Mesenchymal stem cell (in vitro differentiated cells and primary cell): ENCODE results near the gene HECTD4.

Experiments used
- DNase-seq: peaks from one replicate; pipeline ENCODE4 v3.0.0-alpha.2; 2013
- H2AFZ ChIP-seq: one replicate; pipeline ENCODE4 v1.6.1; 2013; ENCODE audit warnings: low read depth, mild to moderate bottlenecking, control low read depth, inconsistent platforms, low read length, moderate library complexity
- H2AK5ac ChIP-seq: 2 replicates; pipeline ENCODE4 v1.6.1; 2013; ENCODE audit warnings: low read length, moderate library complexity, mild to moderate bottlenecking, inconsistent platforms; ENCODE audit not compliant: severe bottlenecking
- H2BK120ac ChIP-seq: one replicate; pipeline ENCODE4 v1.6.1; 2013; ENCODE audit warnings: low read depth, mild to moderate bottlenecking, inconsistent platforms, low read length, moderate library complexity
- H2BK12ac ChIP-seq, 2 experiments: one replicate each; pipeline ENCODE4 v1.6.1; 2013; ENCODE audit warnings: inconsistent platforms in 2 of 2, low read length in 2 of 2, mild to moderate bottlenecking in 2 of 2, moderate library complexity in 2 of 2, control low read depth in 1 of 2
- H2BK15ac ChIP-seq: one replicate; pipeline ENCODE4 v1.6.1; 2013; ENCODE audit warnings: mild to moderate bottlenecking, low read depth, inconsistent platforms; ENCODE audit not compliant: poor library complexity, severe bottlenecking
- H2BK5ac ChIP-seq: 2 replicates; pipeline ENCODE4 v1.6.1; 2013; ENCODE audit warnings: low read depth, mild to moderate bottlenecking, low read length, control low read depth, inconsistent platforms; ENCODE audit not compliant: poor library complexity, severe bottlenecking
- H3K14ac ChIP-seq, 2 experiments: one replicate each; pipeline ENCODE4 v1.6.1; 2013; ENCODE audit warnings: inconsistent platforms in 2 of 2, low read length in 2 of 2, control low read depth in 1 of 2, mild to moderate bottlenecking in 1 of 2, moderate library complexity in 1 of 2
- H3K18ac ChIP-seq, 2 experiments: one replicate each; pipeline ENCODE4 v1.6.1; 2013; ENCODE audit warnings: inconsistent platforms in 2 of 2, low read length in 2 of 2, control low read depth in 1 of 2, low read depth in 1 of 2, mild to moderate bottlenecking in 1 of 2
- H3K23ac ChIP-seq, 2 experiments: one replicate each; pipeline ENCODE4 v1.6.1; 2013; ENCODE audit warnings: inconsistent platforms in 2 of 2, low read length in 2 of 2, mild to moderate bottlenecking in 2 of 2, moderate library complexity in 2 of 2, control low read depth in 1 of 2
- H3K27ac ChIP-seq: 2 replicates; pipeline ENCODE4 v1.5.1; 2013; ENCODE audit warnings: mild to moderate bottlenecking, moderate library complexity, low read length, control low read depth, inconsistent platforms; ENCODE audit not compliant: poor library complexity, severe bottlenecking
- H3K27me3 ChIP-seq, 2 experiments: 2 replicates each; pipeline versions ENCODE4 v1.6.1 to v1.7.0; 2013; ENCODE audit warnings: low read length in 2 of 2, mild to moderate bottlenecking in 2 of 2, moderate library complexity in 2 of 2, control low read depth in 1 of 2, inconsistent platforms in 1 of 2; ENCODE audit not compliant: control insufficient read depth in 1 of 2, insufficient read depth in 1 of 2
- H3K36me3 ChIP-seq, 2 experiments: 2 replicates each; pipeline versions ENCODE4 v1.6.1 to v1.7.0; 2013; ENCODE audit warnings: low read length in 2 of 2, control low read depth in 1 of 2, inconsistent platforms in 1 of 2, low read depth in 1 of 2, mild to moderate bottlenecking in 1 of 2; ENCODE audit not compliant: insufficient read depth in 2 of 2, control insufficient read depth in 1 of 2
- H3K4ac ChIP-seq, 2 experiments: one replicate each; pipeline ENCODE4 v1.6.1; 2013; ENCODE audit warnings: inconsistent platforms in 2 of 2, low read length in 2 of 2, mild to moderate bottlenecking in 2 of 2, moderate library complexity in 2 of 2, control low read depth in 1 of 2, low read depth in 1 of 2
- H3K4me1 ChIP-seq: 2 replicates; pipeline ENCODE4 v1.6.1; 2013; ENCODE audit warnings: low read depth, low read length, control low read depth; ENCODE audit not compliant: control insufficient read depth, insufficient read depth
- H3K4me2 ChIP-seq: 2 replicates; pipeline ENCODE4 v1.6.1; 2013; ENCODE audit warnings: low read length, mild to moderate bottlenecking, inconsistent platforms; ENCODE audit not compliant: poor library complexity, severe bottlenecking
- H3K4me3 ChIP-seq, 2 experiments: 2 replicates each; pipeline versions ENCODE4 v1.5.1 to v1.7.0; 2013; ENCODE audit warnings: low read length in 2 of 2, mild to moderate bottlenecking in 2 of 2, control low read depth in 1 of 2, low read depth in 1 of 2; ENCODE audit not compliant: insufficient read depth in 1 of 2
- H3K79me1 ChIP-seq: replicated peaks from 2 replicates; pipeline ENCODE4 v1.6.1; 2013; ENCODE audit warnings: mild to moderate bottlenecking, control low read depth, low read length, inconsistent platforms; ENCODE audit not compliant: poor library complexity, severe bottlenecking
- H3K9ac ChIP-seq: 2 replicates; pipeline ENCODE4 v1.7.0; 2013; ENCODE audit warnings: mild to moderate bottlenecking, low read length, moderate library complexity
- H3K9me3 ChIP-seq: 2 replicates; pipeline ENCODE4 v1.7.0; 2013; ENCODE audit warnings: mild to moderate bottlenecking, low read length; ENCODE audit not compliant: control insufficient read depth
- H4K8ac ChIP-seq: one replicate; pipeline ENCODE4 v1.6.1; 2013; ENCODE audit warnings: inconsistent platforms, mild to moderate bottlenecking, low read length, moderate library complexity
- H4K91ac ChIP-seq: one replicate; pipeline ENCODE4 v1.6.1; 2013; ENCODE audit warnings: mild to moderate bottlenecking, low read length, inconsistent platforms
- WGBS: methylation state at CpG from one replicate; pipeline ENCODE4 v1.1.7; 2013; ENCODE audit warnings: mixed read lengths; 5-methylcytosine and 5-hydroxymethylcytosine counted together

HECTD4 gene

DNA sequence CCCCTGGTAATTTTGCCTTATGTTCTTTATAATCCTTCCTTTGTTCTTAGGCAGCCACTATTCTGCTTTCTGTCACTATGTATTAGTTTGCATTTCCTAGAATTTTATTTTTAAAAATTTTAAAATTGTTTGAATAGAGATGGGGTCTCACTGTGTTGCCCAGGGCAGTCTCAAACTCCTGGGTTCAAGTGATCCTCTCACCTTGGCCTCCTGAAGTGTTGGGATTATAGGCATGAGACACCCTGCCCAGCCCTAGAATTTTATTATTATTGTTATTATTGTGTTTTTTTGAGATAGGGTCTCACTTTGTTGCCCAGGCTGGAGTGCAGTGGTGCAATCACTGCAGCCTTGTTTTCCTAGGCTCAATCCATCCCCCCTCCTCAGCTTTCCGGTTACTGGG is 39.1 kb upstream of the HECTD4 start:
- no peak overlapping the region for H4K8ac ChIP-seq
- WGBS, result 100% methylated on average over 1 of the region's 1 CpG
- H3K23ac ChIP-seq, result no peak overlapping the region
- no peak for DNase-seq
- no peak overlapping the region for H2BK15ac ChIP-seq
- H2BK12ac ChIP-seq, result no peak overlapping the region
- no peaks in the 10 kb centered on the region for H3K27me3 ChIP-seq
- no peak overlapping the region for H2AK5ac ChIP-seq
- no peak overlapping the region for H3K4ac ChIP-seq
- H3K27ac ChIP-seq, result no peak overlapping the region
- H3K9me3 ChIP-seq, result no peaks in the 10 kb centered on the region
- peaks cover 14% of the 10 kb centered on the region for H3K4me1 ChIP-seq
- H3K79me1 ChIP-seq, result peaks cover 10% of the 10 kb centered on the region
- no peak overlapping the region for H4K91ac ChIP-seq
- H3K18ac ChIP-seq, result no peak overlapping the region
- H3K9ac ChIP-seq, result no peak overlapping the region
- no peak overlapping the region for H3K4me3 ChIP-seq
- no peak overlapping the region for H3K14ac ChIP-seq
- no peak overlapping the region for H3K4me2 ChIP-seq
- H2AFZ ChIP-seq, result no peak overlapping the region
- no peaks in the 10 kb centered on the region for H3K36me3 ChIP-seq
- H2BK5ac ChIP-seq, result no peak overlapping the region
- no peak overlapping the region for H2BK120ac ChIP-seq

DNA sequence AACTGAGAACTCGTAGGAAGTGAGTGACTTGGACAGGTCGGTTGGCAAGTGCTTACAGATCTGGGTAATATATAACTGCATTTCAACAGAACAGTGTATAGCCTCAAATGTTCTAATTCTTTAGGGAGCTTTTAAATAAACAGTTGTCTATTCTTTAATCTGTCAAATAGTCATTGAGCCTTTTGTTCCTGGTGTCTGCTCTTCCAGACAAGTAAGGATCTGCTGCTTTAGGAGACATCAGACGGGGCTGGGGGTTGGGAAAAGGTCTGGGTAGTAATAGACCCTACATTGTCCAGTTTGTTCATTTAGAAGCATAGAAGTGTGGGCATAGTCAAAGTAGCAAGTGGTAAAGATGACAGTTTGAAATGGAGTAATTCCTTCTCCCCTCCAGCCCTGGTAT is 38.5 kb upstream of the HECTD4 start:
- H3K23ac ChIP-seq, result no peak overlapping the region
- H3K36me3 ChIP-seq, result no peaks in the 10 kb centered on the region
- no peak overlapping the region for H2AFZ ChIP-seq
- no peak overlapping the region for H3K14ac ChIP-seq
- peak overlapping the region; percentile 5 for H3K4me2 ChIP-seq
- WGBS, result 100% methylated on average over 1 of the region's 3 CpGs
- no peak overlapping the region for H3K4me3 ChIP-seq
- H2BK15ac ChIP-seq, result no peak overlapping the region
- H2BK5ac ChIP-seq, result no peak overlapping the region
- H3K4me1 ChIP-seq, result peaks cover 14% of the 10 kb centered on the region
- H3K79me1 ChIP-seq, result peaks cover 10% of the 10 kb centered on the region
- no peaks in the 10 kb centered on the region for H3K27me3 ChIP-seq
- no peak overlapping the region for H4K8ac ChIP-seq
- H2BK12ac ChIP-seq, result no peak overlapping the region
- H3K9ac ChIP-seq, result no peak overlapping the region
- no peak overlapping the region for H3K27ac ChIP-seq
- H2AK5ac ChIP-seq, result no peak overlapping the region
- no peaks in the 10 kb centered on the region for H3K9me3 ChIP-seq
- H4K91ac ChIP-seq, result no peak overlapping the region
- no peak overlapping the region for H3K4ac ChIP-seq
- DNase-seq, result no peak
- no peak overlapping the region for H3K18ac ChIP-seq
- H2BK120ac ChIP-seq, result no peak overlapping the region

DNA sequence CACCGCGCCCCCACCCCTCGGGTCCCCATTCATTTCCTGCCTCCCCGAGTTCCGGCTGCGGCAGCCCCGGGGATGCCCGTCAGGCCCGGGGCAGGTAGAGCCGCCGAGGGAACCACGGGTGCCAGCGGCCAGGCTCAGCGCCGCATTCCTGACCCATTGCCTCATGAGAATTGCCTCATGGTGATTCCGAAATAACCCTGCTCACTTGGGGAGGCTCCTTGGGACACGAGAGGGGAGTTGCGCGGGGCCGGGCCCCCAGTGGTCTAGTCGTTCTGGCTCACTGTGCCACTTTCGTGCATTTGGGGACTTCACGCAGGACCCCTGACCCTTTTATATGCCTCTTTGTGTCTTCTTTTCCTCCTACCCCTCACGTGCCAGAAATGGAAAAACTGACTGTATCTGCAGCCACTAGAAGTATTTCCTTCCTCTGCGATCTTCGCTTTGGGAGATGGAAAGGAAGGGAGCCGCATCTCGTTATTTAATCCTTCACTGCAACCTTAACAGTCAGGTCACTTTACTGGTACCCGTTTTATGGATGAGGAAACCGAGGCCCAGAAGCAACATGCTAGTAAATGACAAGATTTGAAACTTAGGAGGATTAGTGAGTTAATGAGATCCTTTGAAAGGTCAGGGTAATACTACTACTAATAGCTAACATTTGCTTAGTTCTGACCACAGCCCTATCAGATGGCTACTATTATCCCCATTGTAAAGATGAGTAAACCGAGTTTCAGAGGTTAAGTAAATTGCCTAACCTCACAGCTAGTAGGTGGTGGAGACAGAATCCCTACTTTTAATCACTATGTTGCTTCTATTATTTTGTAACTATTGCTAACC is 37.3 kb upstream of the HECTD4 start:
- Histone ChIP-seq H3K79me1 (peaks cover 10% of the 10 kb centered on the region), H2AFZ (no peak overlapping the region), H2AK5ac (no peak overlapping the region), H3K4me3 (peak overlapping the region; percentile 98 to 99), H3K27ac (peak overlapping the region; percentile 62), H4K8ac (peak overlapping the region; percentile 49), H2BK15ac (peak overlapping the region; percentile 97), H3K14ac (no peak overlapping the region), H3K18ac (peak overlapping the region; percentile 61 to 99), H2BK12ac (no peak overlapping the region), H3K4me2 (peak overlapping the region; percentile 40), H3K9ac (peak overlapping the region; percentile 95), H2BK120ac (peak overlapping the region; percentile 85), H3K4ac (no peak overlapping the region), H3K23ac (no peak overlapping the region), H3K36me3 (no peaks in the 10 kb centered on the region), H3K9me3 (no peaks in the 10 kb centered on the region), H4K91ac (peak overlapping the region; percentile 12), H2BK5ac (peak overlapping the region; percentile 99), H3K4me1 (peaks cover 11% of the 10 kb centered on the region), H3K27me3 (no peaks in the 10 kb centered on the region)
- WGBS, result 2% methylated on average over 24 of the region's 31 CpGs
- DNase-seq, result peak; percentile 92

DNA sequence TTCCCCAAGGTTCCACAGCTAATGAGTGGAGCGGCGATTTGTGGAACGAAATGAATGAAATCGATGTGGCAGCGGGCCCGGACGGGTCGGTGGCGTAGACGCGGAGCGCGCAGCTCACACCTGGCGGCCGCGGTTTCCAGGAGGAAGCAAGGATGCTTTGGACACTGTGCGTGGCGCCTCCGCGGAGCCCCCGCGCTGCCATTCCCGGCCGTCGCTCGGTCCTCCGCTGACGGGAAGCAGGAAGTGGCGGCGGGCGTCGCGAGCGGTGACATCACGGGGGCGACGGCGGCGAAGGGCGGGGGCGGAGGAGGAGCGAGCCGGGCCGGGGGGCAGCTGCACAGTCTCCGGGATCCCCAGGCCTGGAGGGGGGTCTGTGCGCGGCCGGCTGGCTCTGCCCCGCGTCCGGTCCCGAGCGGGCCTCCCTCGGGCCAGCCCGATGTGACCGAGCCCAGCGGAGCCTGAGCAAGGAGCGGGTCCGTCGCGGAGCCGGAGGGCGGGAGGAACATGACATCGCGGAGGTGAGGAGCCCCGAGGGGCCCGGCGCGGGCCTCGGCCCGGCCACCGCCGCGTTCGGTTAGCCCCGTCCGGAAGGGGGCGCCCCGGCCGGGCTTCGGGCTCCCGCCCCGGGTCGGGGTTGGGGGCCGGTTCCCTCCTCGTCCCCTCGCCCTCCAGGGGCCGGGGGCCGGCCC is 36.5 kb upstream of the HECTD4 start, which contains the start of gene PTPN11:
TSS of gene PTPN11 (plus strand) at position 340 of the 689 bp plus-strand sequence. CDS start at position 505, 165 bp downstream.
- Histone ChIP-seq H2AFZ (peak within 1 kb of the TSS; percentile 94), H3K4ac (peak within 1 kb of the TSS; percentile 17 to 99), H3K79me1 (peaks cover 10% of the 10 kb centered on the region), H4K91ac (peak within 1 kb of the TSS; percentile 93), H3K4me1 (peaks cover 11% of the 10 kb centered on the region), H3K23ac (peak within 1 kb of the TSS in 1 of 2 experiments; percentile 99), H3K18ac (peak within 1 kb of the TSS; percentile 99), H2BK12ac (peak within 1 kb of the TSS in 1 of 2 experiments; percentile 63), H3K14ac (peak within 1 kb of the TSS in 1 of 2 experiments; percentile 98), H3K4me2 (peak within 1 kb of the TSS; percentile 96), H3K4me3 (peak within 1 kb of the TSS; percentile 98 to 99), H3K27ac (peak within 1 kb of the TSS; percentile 91), H3K36me3 (no peaks in the 10 kb centered on the region), H3K27me3 (no peaks in the 10 kb centered on the region), H2BK120ac (peak within 1 kb of the TSS; percentile 85), H4K8ac (peak within 1 kb of the TSS; percentile 99), H3K9me3 (no peaks in the 10 kb centered on the region), H2BK5ac (peak within 1 kb of the TSS; percentile 99), H2BK15ac (peak within 1 kb of the TSS; percentile 97), H2AK5ac (no peak within 1 kb of the TSS), H3K9ac (peak within 1 kb of the TSS; percentile 95)
- WGBS, result under 1% methylated on average over 69 of the region's 89 CpGs
- DNase-seq, result peak; percentile 88
